Trophoblast cell (in vitro differentiated cells and primary cell): ENCODE measurements around the gene LOX.

Experiments
- DNase-seq, 2 donors: peaks; one replicate each; pipeline ENCODE4 v3.0.0-alpha.2; 2016
- H2AFZ ChIP-seq: 2 replicates; pipeline ENCODE4 v1.6.1; 2013; ENCODE audit warnings: low read length, moderate library complexity, mild to moderate bottlenecking; ENCODE audit not compliant: insufficient read depth, poor library complexity
- H2AK5ac ChIP-seq: 2 replicates; pipeline ENCODE4 v1.6.1; 2013; ENCODE audit warnings: mild to moderate bottlenecking, low read length
- H2BK120ac ChIP-seq: 2 replicates; pipeline ENCODE4 v1.6.1; 2013; ENCODE audit warnings: low read length, mild to moderate bottlenecking, moderate library complexity; ENCODE audit not compliant: insufficient read depth, poor library complexity
- H2BK12ac ChIP-seq: 2 replicates; pipeline ENCODE4 v1.6.1; 2013; ENCODE audit warnings: mild to moderate bottlenecking, low read length, moderate library complexity
- H2BK5ac ChIP-seq: 2 replicates; pipeline ENCODE4 v1.6.1; 2013; ENCODE audit warnings: low read length, low read depth, moderate library complexity, mild to moderate bottlenecking; ENCODE audit not compliant: poor library complexity
- H3K14ac ChIP-seq: 2 replicates; pipeline ENCODE4 v1.6.1; 2013; ENCODE audit warnings: mild to moderate bottlenecking, low read length
- H3K18ac ChIP-seq: 2 replicates; pipeline ENCODE4 v1.6.1; 2013; ENCODE audit warnings: mild to moderate bottlenecking, low read length
- H3K23ac ChIP-seq: 2 replicates; pipeline ENCODE4 v1.6.1; 2013; ENCODE audit warnings: low read length
- H3K27ac ChIP-seq: 2 replicates; pipeline ENCODE4 v1.5.1; 2013; ENCODE audit warnings: low read depth, mild to moderate bottlenecking, inconsistent platforms, low read length, moderate library complexity
- H3K27me3 ChIP-seq: 2 replicates; pipeline ENCODE4 v1.6.1; 2013; ENCODE audit warnings: inconsistent platforms, mild to moderate bottlenecking, low read length, moderate library complexity; ENCODE audit not compliant: insufficient read depth
- H3K36me3 ChIP-seq, 2 experiments: 1 replicate in 1 of 2; 2 replicates in 1 of 2; pipeline ENCODE4 v1.6.1; 2013; ENCODE audit warnings: low read length in 2 of 2, mild to moderate bottlenecking in 2 of 2, moderate library complexity in 1 of 2; ENCODE audit not compliant: insufficient read depth in 2 of 2, control insufficient read depth in 1 of 2
- H3K4ac ChIP-seq: 2 replicates; pipeline ENCODE4 v1.6.1; 2013; ENCODE audit warnings: low read depth, mild to moderate bottlenecking, low read length, moderate library complexity
- H3K4me1 ChIP-seq, 2 experiments: 1 replicate in 1 of 2; 2 replicates in 1 of 2; pipeline ENCODE4 v1.6.1; 2013; ENCODE audit warnings: low read length in 2 of 2, mild to moderate bottlenecking in 2 of 2, moderate library complexity in 1 of 2; ENCODE audit not compliant: insufficient read depth in 2 of 2, control insufficient read depth in 1 of 2
- H3K4me2 ChIP-seq: 2 replicates; pipeline ENCODE4 v1.6.1; 2013; ENCODE audit warnings: inconsistent platforms, mild to moderate bottlenecking, low read length, moderate library complexity
- H3K4me3 ChIP-seq: 2 replicates; pipeline ENCODE4 v1.5.1; 2013; ENCODE audit warnings: mild to moderate bottlenecking, low read depth, low read length, inconsistent platforms
- H3K79me1 ChIP-seq: one replicate; pipeline ENCODE4 v1.6.1; 2013; ENCODE audit warnings: low read length
- H3K79me2 ChIP-seq: 2 replicates; pipeline ENCODE4 v1.6.1; 2013; ENCODE audit warnings: low read length, mild to moderate bottlenecking; ENCODE audit not compliant: control insufficient read depth, insufficient read depth, poor library complexity
- H3K9ac ChIP-seq: 2 replicates; pipeline ENCODE4 v1.6.1; 2013; ENCODE audit warnings: mild to moderate bottlenecking, low read length
- H3K9me3 ChIP-seq: 2 replicates; pipeline ENCODE4 v1.6.1; 2013; ENCODE audit warnings: low read depth, mild to moderate bottlenecking, control low read depth, inconsistent platforms, low read length; ENCODE audit not compliant: insufficient read depth
- H4K12ac ChIP-seq: 2 replicates; pipeline ENCODE4 v1.6.1; 2013; ENCODE audit warnings: low read depth, mild to moderate bottlenecking, low read length, moderate library complexity
- H4K8ac ChIP-seq: 2 replicates; pipeline ENCODE4 v1.6.1; 2013; ENCODE audit warnings: low read depth, mild to moderate bottlenecking, low read length, moderate library complexity
- H4K91ac ChIP-seq: one replicate; pipeline ENCODE4 v1.6.1; 2013; ENCODE audit warnings: low read depth, mild to moderate bottlenecking, low read length, moderate library complexity
- WGBS: extraction: QIAGEN DNeasy Blood & Tissue Kit; methylation state at CpG from one replicate; pipeline ENCODE4 v1.1.7; 2013; ENCODE audit warnings: missing lambda C conversion rate; ENCODE audit not compliant: insufficient read length, insufficient coverage; ENCODE audit errors: extremely low coverage; 5-methylcytosine and 5-hydroxymethylcytosine counted together

LOX gene

DNA sequence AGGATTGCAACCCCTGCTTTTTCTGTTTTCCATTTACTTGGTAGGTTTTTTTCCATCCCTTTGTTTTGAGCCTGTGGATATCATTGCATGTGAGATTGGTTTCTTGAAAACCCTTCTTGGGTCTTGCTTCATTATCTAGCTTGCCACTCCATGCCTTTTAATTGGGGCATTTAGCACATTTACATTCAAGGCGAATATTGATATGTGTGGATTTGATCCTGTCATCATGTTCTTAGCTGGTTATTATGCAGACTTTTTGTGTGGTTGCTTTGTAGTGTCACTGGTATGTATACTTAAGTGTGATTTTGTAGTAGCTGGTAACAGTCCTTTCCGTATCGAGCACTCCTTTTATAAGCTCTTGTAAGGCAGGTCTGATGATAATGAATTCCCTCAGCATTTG is 26.5 kb downstream of the LOX start:
- no peak overlapping the region for H3K4me2 ChIP-seq
- no peaks in the 10 kb centered on the region for H3K79me1 ChIP-seq
- H3K18ac ChIP-seq, result no peak overlapping the region
- no peak overlapping the region for H4K8ac ChIP-seq
- H4K12ac ChIP-seq, result no peak overlapping the region
- H3K4me1 ChIP-seq, result peaks cover 0 to 2% of the 10 kb centered on the region in 2 experiments
- H4K91ac ChIP-seq, result no peak overlapping the region
- no peak overlapping the region for H2BK5ac ChIP-seq
- no peak overlapping the region for H3K4me3 ChIP-seq
- H3K4ac ChIP-seq, result no peak overlapping the region
- no peak overlapping the region for H2AFZ ChIP-seq
- no peak overlapping the region for H3K27ac ChIP-seq
- H2BK12ac ChIP-seq, result no peak overlapping the region
- H2AK5ac ChIP-seq, result no peak overlapping the region
- no peak overlapping the region for H3K14ac ChIP-seq
- H3K36me3 ChIP-seq, result peaks cover 0 to 2% of the 10 kb centered on the region in 2 experiments
- WGBS, result no CpG with 5 or more reads among the region's 3 CpGs
- no peak for DNase-seq
- H3K23ac ChIP-seq, result no peak overlapping the region
- H3K79me2 ChIP-seq, result no peaks in the 10 kb centered on the region
- no peak overlapping the region for H2BK120ac ChIP-seq
- no peak overlapping the region for H3K9ac ChIP-seq
- H3K9me3 ChIP-seq, result no peaks in the 10 kb centered on the region
- no peaks in the 10 kb centered on the region for H3K27me3 ChIP-seq

DNA sequence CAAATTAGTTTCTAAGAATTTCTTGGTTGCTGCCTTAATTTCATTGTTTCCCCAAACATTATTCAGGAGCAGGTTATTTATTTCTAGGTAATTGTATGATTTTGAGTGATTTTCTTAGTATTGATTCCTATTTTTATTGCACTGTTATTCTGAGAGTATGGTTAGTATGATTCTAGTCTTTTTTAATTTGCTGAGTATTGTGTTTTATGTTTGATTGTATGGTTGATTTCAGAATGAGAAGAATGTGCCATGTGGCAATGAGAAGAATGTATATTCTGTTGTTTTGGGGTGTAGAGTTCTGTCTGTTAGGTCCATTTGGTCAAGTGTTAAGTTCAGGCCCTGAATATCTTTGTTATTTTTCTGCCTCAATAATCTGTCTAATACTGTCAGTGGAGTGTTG is 27.1 kb downstream of the LOX start:
- no peak overlapping the region for H3K14ac ChIP-seq
- H3K9ac ChIP-seq, result no peak overlapping the region
- H3K79me2 ChIP-seq, result no peaks in the 10 kb centered on the region
- no peaks in the 10 kb centered on the region for H3K27me3 ChIP-seq
- DNase-seq, result no peak
- H3K79me1 ChIP-seq, result no peaks in the 10 kb centered on the region
- H4K91ac ChIP-seq, result no peak overlapping the region
- no peak overlapping the region for H2BK5ac ChIP-seq
- no peak overlapping the region for H4K12ac ChIP-seq
- H2AK5ac ChIP-seq, result no peak overlapping the region
- no peak overlapping the region for H3K27ac ChIP-seq
- H3K9me3 ChIP-seq, result no peaks in the 10 kb centered on the region
- no peak overlapping the region for H3K4me3 ChIP-seq
- H3K4me2 ChIP-seq, result no peak overlapping the region
- H4K8ac ChIP-seq, result no peak overlapping the region
- H2AFZ ChIP-seq, result no peak overlapping the region
- no peak overlapping the region for H2BK120ac ChIP-seq
- peaks cover 0 to 2% of the 10 kb centered on the region in 2 experiments for H3K4me1 ChIP-seq
- H3K36me3 ChIP-seq, result peaks cover 0 to 2% of the 10 kb centered on the region in 2 experiments
- no peak overlapping the region for H3K4ac ChIP-seq
- H2BK12ac ChIP-seq, result no peak overlapping the region
- H3K18ac ChIP-seq, result no peak overlapping the region
- no peak overlapping the region for H3K23ac ChIP-seq

DNA sequence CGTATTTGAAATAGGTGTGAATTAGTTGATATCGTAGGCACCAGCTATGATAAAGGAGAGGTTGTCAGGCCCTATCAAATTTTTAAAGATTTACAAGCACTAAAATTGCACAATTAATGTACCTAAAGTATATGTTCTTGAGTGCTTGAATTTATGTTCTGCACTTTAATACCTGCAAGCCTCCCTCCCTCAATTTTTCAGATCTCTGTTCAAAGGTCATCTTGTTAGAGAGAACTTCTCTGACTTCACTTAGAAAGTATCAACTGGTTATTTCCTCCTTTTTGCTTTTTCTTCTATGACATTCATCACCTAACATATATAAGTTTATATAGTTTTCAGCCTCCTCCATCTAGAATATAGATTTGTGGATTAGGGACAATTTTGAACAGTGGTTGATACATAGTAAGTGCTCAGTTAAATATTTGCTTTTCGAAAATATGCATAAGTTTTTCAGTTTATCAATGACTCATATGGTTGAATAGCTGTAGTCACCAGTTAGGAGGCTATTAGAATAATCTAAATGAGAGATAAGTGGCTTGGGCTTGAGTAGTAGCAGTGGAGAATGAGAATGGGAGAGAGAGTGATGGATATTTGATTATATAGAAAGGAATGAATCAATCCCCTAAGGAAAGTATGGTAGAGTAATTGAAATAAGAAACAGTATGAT is 37.3 kb downstream of the LOX start:
- Histone ChIP-seq H3K36me3 (no peaks in the 10 kb centered on the region), H2BK5ac (no peak overlapping the region), H3K27me3 (no peaks in the 10 kb centered on the region), H3K4me1 (no peaks in the 10 kb centered on the region), H3K79me1 (no peaks in the 10 kb centered on the region), H2BK12ac (no peak overlapping the region), H4K8ac (no peak overlapping the region), H3K9ac (no peak overlapping the region), H3K23ac (no peak overlapping the region), H3K14ac (no peak overlapping the region), H3K27ac (no peak overlapping the region), H3K4ac (no peak overlapping the region), H4K12ac (no peak overlapping the region), H2AFZ (no peak overlapping the region), H3K9me3 (no peaks in the 10 kb centered on the region), H3K18ac (no peak overlapping the region), H4K91ac (no peak overlapping the region), H2AK5ac (no peak overlapping the region), H3K4me2 (no peak overlapping the region), H3K79me2 (no peaks in the 10 kb centered on the region), H2BK120ac (no peak overlapping the region), H3K4me3 (no peak overlapping the region)
- DNase-seq, result no peak
- WGBS, result no CpG with 5 or more reads among the region's 3 CpGs

DNA sequence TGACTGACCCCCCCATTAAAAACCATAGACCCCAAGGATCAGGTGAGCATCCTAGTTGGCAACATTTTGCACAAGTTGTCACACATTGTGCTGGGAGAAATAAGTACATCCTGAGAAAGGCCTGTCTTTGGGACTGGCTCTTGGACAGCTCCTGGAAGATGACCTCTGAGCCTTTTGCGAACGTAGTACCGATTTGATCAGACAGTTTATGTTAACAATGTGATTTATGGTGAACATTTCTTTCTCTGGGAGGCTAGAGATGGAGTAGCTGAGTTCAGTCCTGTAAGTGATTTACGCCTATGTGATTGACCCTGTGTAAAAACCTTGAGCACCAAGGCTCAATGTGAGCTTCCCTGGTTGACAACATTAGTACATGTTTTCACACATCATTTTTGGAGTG is 41.7 kb downstream of the LOX start:
- Histone ChIP-seq H3K9me3 (no peaks in the 10 kb centered on the region), H3K18ac (no peak overlapping the region), H3K4ac (no peak overlapping the region), H3K27me3 (no peaks in the 10 kb centered on the region), H2BK5ac (no peak overlapping the region), H3K4me3 (no peak overlapping the region), H3K9ac (no peak overlapping the region), H4K91ac (no peak overlapping the region), H3K27ac (no peak overlapping the region), H3K4me1 (no peaks in the 10 kb centered on the region), H4K12ac (no peak overlapping the region), H3K23ac (no peak overlapping the region), H2BK120ac (no peak overlapping the region), H3K79me2 (no peaks in the 10 kb centered on the region), H3K14ac (no peak overlapping the region), H3K79me1 (no peaks in the 10 kb centered on the region), H3K4me2 (no peak overlapping the region), H3K36me3 (peaks cover 0 to 3% of the 10 kb centered on the region in 2 experiments), H2AK5ac (no peak overlapping the region), H2BK12ac (no peak overlapping the region), H2AFZ (no peak overlapping the region), H4K8ac (no peak overlapping the region)
- DNase-seq, result no peak
- WGBS, result no CpG with 5 or more reads among the region's 4 CpGs
